ENCODE data around the gene ACOX2.
A peak's percentile ranks its signal among the peaks of the same experiment; 100 is the strongest.

Gene ACOX2

DNA sequence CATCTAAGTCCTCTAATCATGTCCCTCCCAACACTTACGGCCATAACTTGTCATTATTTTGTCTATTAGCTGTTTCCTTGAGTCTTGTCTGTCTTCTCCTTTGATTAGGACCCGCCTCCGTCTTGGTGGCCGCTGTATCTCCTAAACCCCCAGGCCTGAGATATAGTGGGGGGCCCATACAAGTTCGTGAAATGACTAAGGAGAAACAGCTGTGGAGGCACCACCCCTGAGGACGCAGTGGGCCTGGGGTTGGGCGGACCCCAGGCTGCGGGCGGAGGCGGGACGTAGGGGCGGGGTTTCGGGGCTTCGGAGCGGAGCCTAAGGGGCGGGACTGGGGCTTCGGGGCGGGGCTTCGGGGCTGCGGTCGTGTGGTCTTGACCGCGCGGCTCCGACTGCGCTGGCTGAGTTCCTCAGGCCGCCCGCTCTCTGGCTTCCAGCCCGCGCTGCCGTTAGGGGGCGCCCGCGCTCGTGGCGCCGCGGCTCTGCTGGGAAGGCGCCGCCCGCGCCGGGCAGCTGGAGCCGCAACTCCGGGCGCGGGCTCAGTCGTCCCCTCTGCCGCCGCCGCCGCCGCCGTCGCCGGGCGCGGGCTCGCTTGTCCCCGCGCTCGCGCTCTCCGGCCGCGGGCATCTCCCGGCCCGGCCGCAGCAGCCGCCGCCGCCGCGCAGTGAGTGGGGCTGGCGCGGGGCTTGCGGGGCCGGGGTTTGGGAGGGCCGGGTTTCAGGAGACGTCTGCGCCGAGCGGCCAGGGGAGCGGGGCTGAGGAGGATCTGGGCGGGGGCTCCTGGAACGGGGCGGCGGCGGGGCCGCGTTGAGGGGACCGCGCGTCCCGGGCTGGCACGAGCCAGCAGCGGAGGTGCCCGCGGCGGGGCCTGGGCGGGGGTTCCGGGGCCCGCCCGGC lies 45.2 kb downstream of the ACOX2 start, which contains the start of gene KCTD6:
TSS of gene KCTD6 (plus strand) at position 591 of the 897 bp plus-strand sequence. CDS start 6,660 bp downstream, outside the sequence.
- peak; percentile 97 for DNase-seq (ENCODE audit: extremely low spot score)
- CTCF ChIA-PET: interaction anchor here (0.6 to 1.7 kb wide), 8 partner anchors 28 to 561 kb away, joined by 3 to 10 read pairs (median 3); partner anchors contain the start of genes HTD2 and RPP14
- TF ChIP-seq CTBP1 (IDR thresholded peaks at IDR 0.05; ENCODE audit: borderline replicate concordance): no peak
- no peak for TF ChIP-seq HDGF (IDR thresholded peaks at IDR 0.05; ENCODE audit: borderline replicate concordance)
- no peak for TF ChIP-seq SUZ12 (IDR thresholded peaks at IDR 0.05)
- no peak for TF ChIP-seq ELF4 (IDR thresholded peaks at IDR 0.05)
- TF ChIP-seq ARNT (IDR thresholded peaks at IDR 0.05): peak; percentile 81
- TF ChIP-seq FOXA1 (IDR thresholded peaks at IDR 0.05): no peak
- TF ChIP-seq, protein P1, sequence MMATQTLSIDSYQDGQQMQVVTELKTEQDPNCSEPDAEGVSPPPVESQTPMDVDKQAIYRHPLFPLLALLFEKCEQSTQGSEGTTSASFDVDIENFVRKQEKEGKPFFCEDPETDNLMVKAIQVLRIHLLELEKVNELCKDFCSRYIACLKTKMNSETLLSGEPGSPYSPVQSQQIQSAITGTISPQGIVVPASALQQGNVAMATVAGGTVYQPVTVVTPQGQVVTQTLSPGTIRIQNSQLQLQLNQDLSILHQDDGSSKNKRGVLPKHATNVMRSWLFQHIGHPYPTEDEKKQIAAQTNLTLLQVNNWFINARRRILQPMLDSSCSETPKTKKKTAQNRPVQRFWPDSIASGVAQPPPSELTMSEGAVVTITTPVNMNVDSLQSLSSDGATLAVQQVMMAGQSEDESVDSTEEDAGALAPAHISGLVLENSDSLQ (IDR thresholded peaks at IDR 0.05): no peak
- TF ChIP-seq SP1 (IDR thresholded peaks at IDR 0.05): no peak
- TF ChIP-seq FOXM1 (IDR thresholded peaks at IDR 0.05; ENCODE audit: borderline replicate concordance): peak; percentile 90
- TF ChIP-seq TARDBP (IDR thresholded peaks at IDR 0.05): no peak
- TF ChIP-seq L3MBTL2 (conservative IDR thresholded peaks at IDR 0.05): no peak
- no peak for TF ChIP-seq NFRKB (IDR thresholded peaks at IDR 0.05)
- no peak for TF ChIP-seq FOXK2 (IDR thresholded peaks at IDR 0.05)
- no peak for TF ChIP-seq ZNF384 (IDR thresholded peaks at IDR 0.05)
- POLR2A ChIA-PET: interaction anchor here (0.5 to 1.6 kb wide), 6 partner anchors 19 to 186 kb away, joined by 3 to 6 read pairs (median 4); partner anchors contain the start of genes HTD2, PDHB, PXK and RPP14

DNA sequence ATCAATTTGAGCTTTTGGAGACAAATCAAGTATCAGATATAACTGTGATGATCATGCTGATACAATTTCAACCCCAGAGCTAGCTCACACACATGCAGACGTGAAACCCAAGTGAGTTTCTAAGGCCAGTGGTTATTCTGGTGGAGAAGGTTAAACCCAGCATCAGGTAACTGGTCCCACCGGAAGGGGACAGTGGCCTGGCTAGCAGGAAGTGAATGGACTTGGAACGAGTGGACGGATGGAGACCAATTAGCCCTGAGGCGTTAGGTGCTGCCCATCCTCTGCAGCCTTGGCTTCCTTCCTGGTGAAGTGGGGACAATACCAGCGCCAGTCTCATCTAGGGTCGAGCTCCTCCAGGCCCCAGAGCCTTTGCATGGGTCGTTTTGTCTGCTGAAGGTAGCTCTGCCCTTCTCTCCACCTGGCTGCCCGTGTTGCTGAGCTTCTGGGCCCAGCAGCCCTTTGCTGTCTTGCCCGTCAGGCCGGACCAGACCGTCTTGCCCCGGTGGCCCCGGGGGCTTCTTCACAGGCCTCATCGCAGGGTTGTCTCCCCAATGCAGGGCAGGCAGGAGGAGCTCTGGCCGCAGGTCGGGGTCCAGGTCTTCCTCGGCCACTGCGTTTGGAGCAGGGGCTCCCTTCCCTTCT lies 46.0 kb downstream of the ACOX2 start:
- CTCF ChIA-PET: interaction anchor here (0.7 to 1.7 kb wide), 5 partner anchors 29 to 313 kb away, joined by 3 to 10 read pairs (median 3); partner anchors contain the start of genes HTD2 and RPP14
- POLR2A ChIA-PET: interaction anchor here (0.5 to 1.6 kb wide), 4 partner anchors 18 to 185 kb away, joined by 3 to 6 read pairs (median 4); partner anchors contain the start of genes HTD2, PXK and RPP14
- no peak for DNase-seq (ENCODE audit: extremely low spot score)
- TF ChIP-seq, protein P1 (IDR thresholded peaks at IDR 0.05): no peak
- no peak for TF ChIP-seq FOXK2 (IDR thresholded peaks at IDR 0.05)
- TF ChIP-seq TARDBP (IDR thresholded peaks at IDR 0.05): no peak
- TF ChIP-seq LEF1 (IDR thresholded peaks at IDR 0.05; ENCODE audit: borderline replicate concordance): no peak
- TF ChIP-seq SP1 (IDR thresholded peaks at IDR 0.05): no peak
- no peak for TF ChIP-seq BHLHE40 (IDR thresholded peaks at IDR 0.05; ENCODE audit: borderline replicate concordance)

DNA sequence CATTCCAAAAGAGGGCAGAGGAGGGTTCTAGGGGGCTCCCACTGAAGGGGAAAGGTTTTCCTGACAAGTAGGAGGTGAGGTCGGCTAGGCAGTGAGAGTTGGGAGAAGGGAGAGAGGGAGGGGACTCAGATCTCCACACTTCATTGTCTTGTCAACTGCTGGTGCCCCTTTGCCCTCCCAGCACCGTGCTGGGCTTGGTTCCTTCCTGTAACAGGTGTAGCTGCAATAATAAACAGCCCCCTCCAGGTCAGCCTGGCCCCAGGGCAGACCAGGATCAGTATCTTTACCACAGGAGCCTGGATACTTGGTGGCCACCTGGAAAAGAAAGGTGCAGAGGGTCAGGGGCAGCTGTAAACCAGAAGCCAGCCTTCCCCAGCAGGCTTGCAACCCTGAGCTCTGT lies 48.0 kb downstream of the ACOX2 start:
- DNase-seq (ENCODE audit: extremely low spot score): no peak
- CTCF ChIA-PET: interaction anchor here (0.7 kb wide), 1 partner anchor 19 kb away, joined by 3 read pairs; no protein-coding TSS in a partner anchor
- TF ChIP-seq SP1 (IDR thresholded peaks at IDR 0.05) (no peak), TARDBP (IDR thresholded peaks at IDR 0.05) (no peak), SUZ12 (IDR thresholded peaks at IDR 0.05) (no peak), ELF4 (IDR thresholded peaks at IDR 0.05) (no peak), BHLHE40 (IDR thresholded peaks at IDR 0.05; ENCODE audit: borderline replicate concordance) (no peak), CTBP1 (IDR thresholded peaks at IDR 0.05; ENCODE audit: borderline replicate concordance) (no peak), HDGF (IDR thresholded peaks at IDR 0.05; ENCODE audit: borderline replicate concordance) (no peak), L3MBTL2 (conservative IDR thresholded peaks at IDR 0.05) (no peak), ARNT (IDR thresholded peaks at IDR 0.05) (no peak), LEF1 (IDR thresholded peaks at IDR 0.05; ENCODE audit: borderline replicate concordance) (no peak), FOXA1 (IDR thresholded peaks at IDR 0.05) (no peak), NFRKB (IDR thresholded peaks at IDR 0.05) (no peak), FOXK2 (IDR thresholded peaks at IDR 0.05) (no peak)
- TF ChIP-seq, protein P1 (IDR thresholded peaks at IDR 0.05): no peak
- POLR2A ChIA-PET: no interaction called here

DNA sequence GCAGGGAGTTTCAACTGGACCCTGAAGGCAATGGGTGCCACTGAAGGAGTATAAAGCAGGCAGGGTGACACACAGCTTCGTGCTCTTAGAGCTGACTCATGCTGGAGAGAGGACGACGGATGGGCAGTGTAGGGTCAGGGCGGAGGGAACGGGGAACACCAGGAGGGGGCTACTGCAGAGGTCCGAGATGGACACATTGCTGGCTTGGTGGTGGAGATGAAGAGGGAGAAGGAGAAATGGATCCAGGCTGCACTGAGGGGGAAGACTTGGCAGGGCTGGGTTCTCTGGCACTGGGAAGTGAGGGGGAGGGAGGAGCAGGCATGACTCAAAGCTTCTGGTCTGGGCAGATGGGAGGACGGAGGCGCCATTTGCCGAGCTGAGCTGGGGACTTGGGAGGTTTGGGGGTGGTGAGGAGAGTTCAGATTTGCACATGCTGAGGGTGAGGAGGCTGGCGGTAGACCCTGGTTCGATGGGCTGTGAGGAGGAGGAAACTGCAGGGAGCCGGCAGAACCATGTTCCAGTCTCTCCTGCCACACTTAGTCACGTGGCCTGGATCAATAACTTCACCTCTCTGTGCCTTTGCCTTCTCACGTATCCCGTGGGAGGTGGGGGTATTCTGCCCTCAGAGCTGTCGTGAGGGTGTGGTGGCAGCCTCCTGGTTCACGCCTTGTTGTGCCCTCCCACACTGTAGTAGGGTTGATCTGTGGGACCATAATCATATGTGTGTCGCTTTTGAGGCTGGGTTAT lies 49.7 kb downstream of the ACOX2 start:
- CTCF ChIA-PET: interaction anchor here (0.7 kb wide), 2 partner anchors 15 to 50 kb away, joined by 3 to 4 read pairs; no protein-coding TSS in a partner anchor
- POLR2A ChIA-PET: interaction anchor here (1.1 to 1.8 kb wide), 2 partner anchors 54 to 181 kb away, joined by 3 to 5 read pairs; partner anchors contain the start of genes HTD2, PDHB and RPP14
- no peak for DNase-seq (ENCODE audit: extremely low spot score)
- TF ChIP-seq L3MBTL2 (conservative IDR thresholded peaks at IDR 0.05) (no peak), FOXA1 (IDR thresholded peaks at IDR 0.05) (no peak), SP1 (IDR thresholded peaks at IDR 0.05) (no peak), CTBP1 (IDR thresholded peaks at IDR 0.05; ENCODE audit: borderline replicate concordance) (no peak), ARNT (IDR thresholded peaks at IDR 0.05) (no peak)

DNA sequence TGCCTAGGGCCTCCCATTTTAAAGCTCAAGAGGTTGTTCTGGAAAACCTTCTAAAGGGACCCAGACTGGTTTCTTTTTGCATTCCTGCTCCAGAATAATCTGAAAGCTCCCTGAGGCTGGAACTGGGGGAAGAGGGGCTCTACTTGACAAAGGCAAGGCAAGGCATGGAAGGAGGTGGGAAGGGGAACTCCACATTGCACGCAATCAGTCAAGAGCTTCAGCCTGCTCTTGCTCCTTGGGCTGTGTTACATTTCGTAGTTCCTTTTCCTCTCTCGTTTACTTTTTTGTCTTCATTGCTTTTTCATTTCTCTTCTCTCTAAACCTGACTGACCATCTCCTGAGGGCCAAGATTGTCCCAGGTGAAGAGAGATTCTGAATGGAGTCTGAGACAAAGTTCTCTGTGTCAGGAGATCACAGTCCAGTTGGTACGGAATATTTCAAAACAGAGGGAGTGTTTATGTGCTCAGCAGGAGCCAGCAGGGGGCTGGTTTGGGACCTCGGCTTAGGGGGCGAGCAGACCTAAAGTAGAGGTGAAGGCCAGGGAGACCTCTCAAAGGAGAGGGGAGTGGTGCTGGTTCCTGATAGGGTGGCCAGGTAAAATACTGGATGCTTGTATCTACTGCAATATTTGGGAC lies 51.1 kb downstream of the ACOX2 start:
- TF ChIP-seq SP1 (IDR thresholded peaks at IDR 0.05) (no peak), HDGF (IDR thresholded peaks at IDR 0.05; ENCODE audit: borderline replicate concordance) (no peak)
- DNase-seq (ENCODE audit: extremely low spot score): no peak
- ChIA-PET CTCF (no interaction called here), POLR2A (interaction anchor here (1.1 kb wide), 1 partner anchor 14 kb away, joined by 4 read pairs; no protein-coding TSS in a partner anchor)

Data from HEK293T (cell line).